ENCODE results near the gene PALLD.

The PALLD gene

GRCh38 chr4:168884251-168885124, 387.6 kb downstream of the PALLD start:
- DNase-seq: no peak

GRCh38 chr4:168885400-168885799, 388.5 kb downstream of the PALLD start:
- no peak for DNase-seq

- DNase-seq: no peak
Measured at GRCh38 chr4:168886351-168886750, 389.5 kb downstream of the PALLD start.

- no peak for DNase-seq
Measured at GRCh38 chr4:168887809-168888208, 391.0 kb downstream of the PALLD start.

GRCh38 chr4:168888715-168889215, 391.9 kb downstream of the PALLD start:
- DNase-seq: no peak

GRCh38 chr4:168891086-168891485, 394.2 kb downstream of the PALLD start:
- DNase-seq: no peak

GRCh38 chr4:168891688-168892087, 394.8 kb downstream of the PALLD start:
- no peak for DNase-seq

GRCh38 chr4:168892475-168892874, 395.6 kb downstream of the PALLD start:
- DNase-seq: no peak

- no peak for DNase-seq
Measured at GRCh38 chr4:168893205-168893604, 396.4 kb downstream of the PALLD start.

GRCh38 chr4:168893807-168894206, 397.0 kb downstream of the PALLD start:
- DNase-seq: no peak

- DNase-seq: no peak
Measured at GRCh38 chr4:168900080-168900479, 403.2 kb downstream of the PALLD start.

- DNase-seq: no peak
Measured at GRCh38 chr4:168907119-168907698, 410.4 kb downstream of the PALLD start.

GRCh38 chr4:168908093-168908492, 411.2 kb downstream of the PALLD start:
- DNase-seq: no peak

GRCh38 chr4:168908851-168909273, 412.0 kb downstream of the PALLD start:
- no peak for DNase-seq

- no peak for DNase-seq
Measured at GRCh38 chr4:168914095-168914494, 417.2 kb downstream of the PALLD start.

- no peak for DNase-seq
Measured at GRCh38 chr4:168917138-168917779, 420.4 kb downstream of the PALLD start.

- DNase-seq: no peak
Measured at GRCh38 chr4:168919706-168920324, 423.0 kb downstream of the PALLD start.

GRCh38 chr4:168920441-168921065, 423.7 kb downstream of the PALLD start:
- DNase-seq: no peak

- DNase-seq: peak; percentile 6
Measured at GRCh38 chr4:168923526-168924194, 426.8 kb downstream of the PALLD start.

- no peak for DNase-seq
Measured at GRCh38 chr4:168924667-168925066, 427.8 kb downstream of the PALLD start.

- no peak for DNase-seq
Measured at GRCh38 chr4:168925789-168926490, 429.1 kb downstream of the PALLD start.

GRCh38 chr4:168928346-168928745, 431.5 kb downstream of the PALLD start:
- no peak for DNase-seq
